Tibial nerve (tissue), 4 donors: ENCODE data around the gene BTG2.

Experiments
- CTCF ChIP-seq, 5 experiments: fragments of 200-600 bp in 3 of 5; fragments of 450-650 bp in 2 of 5; sonication (generic) in 3 of 5; IDR thresholded peaks; one replicate each; pipeline ENCODE4 v1.5.1; 2016 to 2019; ENCODE audit warnings: antibody characterized with exemption in 5 of 5, mild to moderate bottlenecking in 3 of 5, moderate library complexity in 2 of 5
- EP300 ChIP-seq, 2 donors: sonication (generic); formaldehyde crosslinking; IDR thresholded peaks; one replicate each; pipeline ENCODE4 v1.6.1; 2017; ENCODE audit warnings: antibody characterized with exemption in 2 of 2, mild to moderate bottlenecking in 1 of 2
- POLR2A ChIP-seq, 2 donors: fragments of 450-650 bp; IDR thresholded peaks; one replicate each; pipeline ENCODE4 v1.6.1; 2017; ENCODE audit warnings: antibody characterized with exemption in 2 of 2, mild to moderate bottlenecking in 2 of 2, moderate library complexity in 2 of 2

- TF ChIP-seq CTCF (IDR thresholded peaks at IDR 0.05) (no peak), POLR2A (IDR thresholded peaks at IDR 0.05) (no peak), EP300 (IDR thresholded peaks at IDR 0.05) (no peak)
Measured at GRCh38 chr1:203304391-203304918, 864 bp upstream of the BTG2 start.
